Measurements from ENCODE around the gene FMO1.

GRCh38 chr1:171266930-171267329 is 18.6 kb downstream of the FMO1 start:
- TF ChIP-seq CTCF (IDR thresholded peaks at IDR 0.05) (no peak), POLR2A (IDR thresholded peaks at IDR 0.05) (no peak)

Data from ovary (tissue), 3 donors.